Activated CD4-positive, alpha-beta T cell treated with anti-CD3 and anti-CD28 coated beads, Interleukin-2, amount 50 U/mL, for 48 hours (primary cell): Measurements from ENCODE around the gene MAGEA11.
"Not testable (repeated sequence)": the region's sequence is repeated elsewhere in the genome, so short reads cannot be mapped to it uniquely, and the experiment has no call there.

Source experiments
- DNase-seq, 2 experiments: peaks; one replicate each; pipeline ENCODE4 v3.0.0-alpha.2; 2020

MAGEA11 gene

GRCh38 chrX:149711545-149712236, at the start of gene MAGEA11:
MAGEA11 (plus strand) TSS chrX:149712060; CDS start chrX:149713160, 1,100 bp downstream.
- DNase-seq: no peak

GRCh38 chrX:149675088-149675487, 36.8 kb upstream of the MAGEA11 start:
- DNase-seq: not testable (repeated sequence)

- not testable (repeated sequence) for DNase-seq
Measured at GRCh38 chrX:149675554-149675953, 36.3 kb upstream of the MAGEA11 start.

- DNase-seq: not testable (repeated sequence)
Measured at GRCh38 chrX:149679164-149679678, 32.6 kb upstream of the MAGEA11 start.

GRCh38 chrX:149681182-149681581, 30.7 kb upstream of the MAGEA11 start:
- no peak for DNase-seq

GRCh38 chrX:149682031-149682430, 29.8 kb upstream of the MAGEA11 start:
- no peak for DNase-seq

- no peak for DNase-seq
Measured at GRCh38 chrX:149682956-149683947, 28.6 kb upstream of the MAGEA11 start.

- no peak for DNase-seq
Measured at GRCh38 chrX:149683966-149684730, 27.7 kb upstream of the MAGEA11 start.

- no peak for DNase-seq
Measured at GRCh38 chrX:149687991-149688390, 23.9 kb upstream of the MAGEA11 start.

- no peak for DNase-seq
Measured at GRCh38 chrX:149688552-149688951, 23.3 kb upstream of the MAGEA11 start.

GRCh38 chrX:149691794-149692193, 20.1 kb upstream of the MAGEA11 start:
- DNase-seq: no peak

- not testable (repeated sequence) for DNase-seq
Measured at GRCh38 chrX:149692686-149693272, 19.1 kb upstream of the MAGEA11 start.

GRCh38 chrX:149699761-149700160, 12.1 kb upstream of the MAGEA11 start:
- no peak for DNase-seq

GRCh38 chrX:149704664-149705063, 7.2 kb upstream of the MAGEA11 start:
- no peak for DNase-seq

GRCh38 chrX:149707147-149707901, 4.5 kb upstream of the MAGEA11 start:
- no peak for DNase-seq

- DNase-seq: no peak
Measured at GRCh38 chrX:149712831-149713230, 971 bp downstream of the MAGEA11 start.

GRCh38 chrX:149713279-149714050, 1.6 kb downstream of the MAGEA11 start:
- DNase-seq: no peak

GRCh38 chrX:149715468-149715867, 3.6 kb downstream of the MAGEA11 start:
- no peak for DNase-seq

- no peak for DNase-seq
Measured at GRCh38 chrX:149716632-149717031, 4.8 kb downstream of the MAGEA11 start.

GRCh38 chrX:149717803-149718202, 5.9 kb downstream of the MAGEA11 start:
- DNase-seq: no peak

- no peak for DNase-seq
Measured at GRCh38 chrX:149718757-149719156, 6.9 kb downstream of the MAGEA11 start.
